Activated T-cell treated with anti-CD3 and anti-CD28 coated beads for 48 hours (primary cell): ENCODE data around the gene HMCN1.

ENCODE experiments used
- DNase-seq: peaks from one replicate; pipeline ENCODE4 v3.0.0-alpha.2; 2020; ENCODE audit warnings: low read depth

The HMCN1 gene

GRCh38 chr1:185966471-185966870, 232.3 kb downstream of the HMCN1 start:
- DNase-seq = no peak

GRCh38 chr1:185969028-185969427, 234.8 kb downstream of the HMCN1 start:
- no peak for DNase-seq

DNA sequence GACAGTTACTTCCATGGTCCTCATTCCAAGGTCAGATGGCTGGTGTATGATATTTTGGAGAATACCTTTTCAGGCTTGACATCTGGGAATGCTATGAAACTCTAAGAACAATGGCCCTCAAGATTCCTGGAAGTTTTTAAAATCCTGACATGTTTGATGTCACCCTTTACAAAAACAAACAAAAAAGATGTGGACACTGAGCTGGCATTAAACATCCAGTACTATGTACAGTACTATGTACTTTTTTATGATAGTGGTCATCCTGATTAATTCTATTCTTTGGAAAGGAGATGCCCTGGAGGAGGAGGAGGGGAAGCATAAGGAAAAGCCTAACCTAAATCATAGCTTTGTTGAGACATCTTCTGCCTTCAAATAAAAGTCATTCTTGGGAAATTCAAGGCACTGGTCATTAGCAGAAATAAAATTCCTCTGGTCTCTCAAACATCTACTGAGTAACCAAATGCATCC, 235.4 kb downstream of the HMCN1 start:
- no peak for DNase-seq

DNA sequence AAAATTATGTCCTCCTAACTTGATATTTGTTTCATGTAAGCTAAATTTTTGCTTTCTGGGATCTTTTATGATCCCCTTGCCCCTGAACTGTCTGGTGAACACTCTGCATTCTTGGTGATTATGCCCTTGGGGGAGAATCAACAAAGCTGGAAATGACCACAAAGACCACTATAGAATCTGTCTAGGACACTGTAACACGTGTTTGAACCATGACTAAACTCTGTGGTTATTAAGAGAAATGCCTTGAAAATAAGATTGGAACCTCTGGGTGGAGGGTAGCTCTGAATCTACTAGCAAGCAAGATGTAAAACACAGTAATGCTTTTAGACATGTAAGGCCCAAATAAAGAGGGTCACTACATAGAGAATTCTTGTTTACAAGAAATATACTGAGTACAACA, 237.5 kb downstream of the HMCN1 start:
- DNase-seq = no peak

GRCh38 chr1:185972096-185972850, 238.1 kb downstream of the HMCN1 start:
- no peak for DNase-seq

DNA sequence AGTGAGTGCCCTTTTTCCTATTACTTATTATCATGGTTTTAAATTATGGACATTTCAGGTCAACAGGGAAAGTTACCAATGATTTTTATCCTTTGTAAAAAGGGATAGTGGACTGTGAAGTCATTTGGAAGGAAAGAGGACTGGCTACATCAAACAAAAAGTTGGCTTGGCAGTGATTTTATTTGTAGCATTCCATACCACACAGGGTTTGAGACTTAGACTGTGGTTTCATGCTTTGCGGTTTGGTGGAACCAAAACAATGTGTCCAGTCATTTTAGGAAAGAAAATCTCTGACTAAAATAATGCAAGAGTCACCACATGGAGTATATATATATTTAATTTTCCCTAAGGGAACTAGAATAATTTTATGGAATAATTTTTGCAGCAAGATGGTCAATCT, 239.5 kb downstream of the HMCN1 start:
- DNase-seq = no peak

DNA sequence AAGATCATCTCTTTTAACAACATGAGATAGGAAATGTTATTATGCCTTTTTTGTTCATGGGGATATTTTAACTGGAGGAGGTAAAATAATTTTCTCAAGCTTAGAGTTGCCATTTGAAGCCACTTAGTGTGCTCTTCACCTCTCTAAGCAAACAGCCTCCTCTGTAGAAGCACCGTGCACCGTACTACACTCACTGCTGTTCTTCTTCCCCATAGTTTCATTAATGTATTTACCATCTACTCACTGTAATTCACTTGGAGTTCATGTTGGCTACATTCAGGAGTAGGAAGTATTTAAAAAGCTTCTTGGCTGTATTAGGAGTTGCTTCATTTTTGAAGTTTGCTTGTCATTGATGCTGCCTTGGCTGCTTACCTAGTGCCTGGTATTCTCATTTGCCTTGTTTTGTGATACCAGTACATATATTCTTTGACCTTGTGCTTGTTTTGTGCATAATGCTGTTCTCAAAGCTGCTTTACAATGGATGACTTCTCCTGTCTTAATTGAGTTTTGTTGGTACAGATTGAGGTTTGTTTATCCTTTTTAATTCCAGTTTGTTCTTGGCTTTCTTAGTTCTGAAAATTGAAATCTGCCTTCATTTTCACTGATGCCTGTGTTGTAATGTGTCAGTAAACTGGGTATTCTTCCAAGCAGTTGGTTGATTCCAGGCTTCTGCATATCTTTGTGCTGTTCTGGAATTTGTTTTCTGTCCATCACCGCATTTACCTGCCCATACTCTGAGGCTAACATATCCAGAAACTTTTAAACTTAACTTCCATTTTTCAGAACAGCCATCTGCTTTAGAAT, 240.4 kb downstream of the HMCN1 start:
- DNase-seq = no peak

GRCh38 chr1:185980891-185981290, 246.7 kb downstream of the HMCN1 start:
- DNase-seq = no peak

DNA sequence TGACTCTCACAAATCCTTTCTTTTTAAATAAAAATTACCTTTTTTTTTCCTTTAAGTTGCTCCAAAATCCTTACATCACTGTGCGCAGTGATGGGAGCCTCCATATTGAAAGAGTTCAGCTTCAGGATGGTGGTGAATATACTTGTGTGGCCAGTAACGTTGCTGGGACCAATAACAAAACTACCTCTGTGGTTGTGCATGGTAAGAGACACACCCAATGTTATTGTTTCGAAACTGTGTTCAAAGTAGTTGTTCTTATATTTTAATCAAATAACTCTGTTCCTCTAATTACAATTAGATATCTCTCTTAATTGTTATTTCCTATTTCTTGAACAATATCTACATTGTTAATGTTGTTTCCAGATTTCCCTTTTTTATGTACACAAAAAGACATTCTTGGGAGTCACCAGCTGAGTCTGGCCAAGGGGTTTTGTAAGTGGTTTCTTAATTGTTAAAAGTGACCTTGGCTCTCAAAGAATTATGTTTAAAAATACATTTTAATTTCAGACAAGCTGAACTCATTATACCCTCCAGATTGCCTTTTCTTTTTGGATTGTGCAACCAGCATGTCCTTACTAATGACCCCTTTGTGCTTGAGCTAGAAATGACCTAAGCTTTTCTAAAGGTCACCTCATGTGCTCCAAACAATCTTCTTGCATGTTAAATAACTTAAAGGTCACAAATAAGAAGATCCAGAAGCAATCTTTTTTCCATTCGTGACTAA, 250.1 kb downstream of the HMCN1 start:
- DNase-seq = no peak

DNA sequence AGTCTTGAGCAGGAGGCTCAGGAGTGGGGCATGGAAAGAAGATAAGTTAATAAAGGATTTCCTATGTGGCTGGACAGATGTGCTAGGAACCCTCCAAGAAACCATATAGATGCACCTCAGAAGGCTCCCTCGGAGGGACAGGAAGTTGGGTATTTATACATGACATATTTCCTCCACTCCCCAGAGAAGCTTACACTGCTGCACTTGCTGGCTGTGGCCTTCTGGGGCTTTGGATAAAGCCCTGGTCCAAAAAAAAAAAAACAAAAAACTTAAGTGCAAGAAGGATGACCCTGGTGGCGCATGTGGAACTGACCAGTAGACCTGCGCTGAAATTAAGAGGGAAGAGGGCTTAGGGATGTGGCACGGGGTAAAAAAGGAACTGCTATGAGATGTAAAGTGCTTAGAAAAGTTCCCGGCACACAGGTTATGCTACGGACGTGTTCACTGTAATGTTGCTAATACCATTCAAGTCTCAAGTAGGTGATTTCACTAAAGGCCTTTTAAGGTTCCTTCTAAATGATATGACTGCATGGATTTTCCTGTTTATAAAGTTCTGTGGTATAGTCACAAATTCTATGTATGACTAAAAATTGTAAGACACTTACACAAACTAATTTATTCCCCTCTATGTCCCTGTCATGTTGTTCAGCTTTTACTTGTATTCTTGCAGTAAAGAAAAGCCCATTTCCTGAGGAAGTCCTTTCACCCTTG, 253.6 kb downstream of the HMCN1 start:
- DNase-seq = no peak

DNA sequence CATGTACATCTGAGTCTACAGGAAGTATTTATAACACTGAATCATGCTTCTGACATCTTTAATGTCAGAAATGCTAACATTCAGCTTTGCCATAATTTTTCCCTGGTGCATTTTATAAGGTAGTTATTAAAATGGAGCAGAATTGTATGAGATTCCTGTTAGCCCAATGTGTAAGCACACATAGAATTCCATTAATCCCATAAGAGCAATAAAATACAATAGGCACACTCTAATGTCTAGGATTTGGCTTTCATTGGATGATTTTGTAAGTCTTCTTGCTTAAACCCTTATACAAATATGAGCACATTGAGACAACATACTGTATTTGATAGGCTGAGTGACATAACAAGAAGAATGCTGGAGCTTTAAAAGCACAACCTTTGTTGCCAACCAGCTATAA, 256.4 kb downstream of the HMCN1 start:
- DNase-seq = no peak

GRCh38 chr1:185991266-185991665, 257.1 kb downstream of the HMCN1 start:
- DNase-seq = no peak

- no peak for DNase-seq
Measured at GRCh38 chr1:185996211-185996610, 262.0 kb downstream of the HMCN1 start.

GRCh38 chr1:185998391-185998790, 264.2 kb downstream of the HMCN1 start:
- DNase-seq = no peak

GRCh38 chr1:186002406-186002805, 268.2 kb downstream of the HMCN1 start:
- no peak for DNase-seq

DNA sequence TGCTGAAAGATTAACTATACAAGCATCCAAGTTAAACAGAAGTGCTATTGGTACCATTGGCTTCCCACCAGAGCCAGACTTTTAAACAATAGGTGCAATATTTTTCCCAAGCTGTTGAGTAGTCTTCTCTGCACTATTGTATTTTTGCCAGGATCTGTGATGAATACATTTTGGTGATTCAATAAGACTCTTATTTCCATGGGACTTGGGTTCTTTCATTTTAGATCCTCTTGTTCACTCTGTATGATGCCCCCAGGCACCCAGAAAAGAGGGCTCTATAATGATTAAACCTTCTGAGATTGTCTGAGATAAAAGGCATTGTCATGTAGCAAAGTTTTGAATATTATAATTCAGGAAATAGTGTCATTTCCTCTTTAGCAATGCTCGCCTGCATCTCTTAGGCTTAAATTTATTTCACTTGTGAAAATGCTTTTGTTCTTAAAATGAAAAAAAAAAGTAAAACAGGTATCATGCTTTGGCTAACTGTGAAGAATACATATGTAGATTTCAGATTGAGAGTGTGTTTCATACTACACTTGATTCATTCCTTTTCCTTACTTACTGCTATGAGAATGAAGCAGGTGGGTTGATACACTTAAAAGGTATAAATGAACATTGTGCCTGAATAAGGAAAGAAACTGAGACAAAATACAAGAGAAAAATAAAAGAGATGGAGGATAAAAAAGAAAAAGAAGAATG, 275.0 kb downstream of the HMCN1 start:
- no peak for DNase-seq

GRCh38 chr1:186014370-186015037, 280.3 kb downstream of the HMCN1 start:
- no peak for DNase-seq

DNA sequence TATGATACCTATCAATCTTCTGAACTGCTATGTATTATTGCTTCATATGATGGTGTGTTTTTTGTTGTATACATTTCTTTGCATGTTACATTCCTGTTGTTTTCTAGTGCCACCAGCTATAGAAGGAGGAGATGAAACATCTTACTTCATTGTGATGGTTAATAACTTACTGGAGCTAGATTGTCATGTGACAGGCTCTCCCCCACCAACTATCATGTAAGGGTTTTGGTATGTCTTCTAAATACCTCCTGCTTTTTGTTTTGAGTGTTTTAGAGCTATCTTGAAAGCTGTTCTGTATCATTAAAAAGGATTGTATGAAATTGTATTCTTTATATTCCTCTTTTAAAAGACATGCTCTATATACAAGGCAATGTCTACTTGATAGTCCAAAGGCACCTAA, 282.7 kb downstream of the HMCN1 start:
- no peak for DNase-seq

DNA sequence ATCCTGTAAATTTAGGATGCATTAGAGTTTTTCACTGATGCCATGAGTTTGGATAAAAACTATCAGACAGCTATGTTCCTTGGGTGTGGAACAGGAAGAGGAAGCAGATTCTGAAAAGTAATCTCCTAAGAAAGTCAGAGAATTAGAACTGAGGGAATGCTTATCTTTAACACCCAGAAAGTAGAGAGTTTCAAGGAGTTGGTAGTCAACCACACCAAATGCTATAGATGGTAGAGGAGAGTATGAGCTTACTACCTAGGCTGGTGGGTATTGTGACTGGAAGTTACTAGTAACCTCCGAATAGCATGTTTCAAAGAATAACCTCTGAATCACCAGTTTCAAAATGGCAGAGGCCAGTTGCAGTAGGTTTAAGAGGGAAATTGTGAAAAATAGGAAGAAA, 288.0 kb downstream of the HMCN1 start:
- DNase-seq = no peak

GRCh38 chr1:186026946-186027345, 292.8 kb downstream of the HMCN1 start:
- no peak for DNase-seq

- DNase-seq = no peak
Measured at GRCh38 chr1:186027621-186028020, 293.4 kb downstream of the HMCN1 start.
